Suprapubic skin (tissue), 4 donors: ENCODE results near the gene ADGRA1.

Source experiments
- POLR2A ChIP-seq, 2 donors: fragments of 450-650 bp; IDR thresholded peaks; one replicate each; pipeline ENCODE4 v1.6.1; 2017; ENCODE audit warnings: antibody characterized with exemption in 2 of 2, mild to moderate bottlenecking in 2 of 2, moderate library complexity in 2 of 2
- POLR2AphosphoS5 ChIP-seq, 3 donors: sonication (generic); formaldehyde crosslinking; IDR thresholded peaks; one replicate each; pipeline ENCODE4 v1.6.1; 2017; ENCODE audit warnings: antibody characterized with exemption in 3 of 3
- TF ChIP-seq, protein P1 (sequence below), 2 donors: fragments of 200-600 bp in 1 of 2; fragments of 450-650 bp in 1 of 2; sonication (generic) in 1 of 2; IDR thresholded peaks; one replicate each; pipeline ENCODE4 v1.5.1; 2016 to 2019; ENCODE audit warnings: antibody characterized with exemption in 2 of 2, mild to moderate bottlenecking in 1 of 2, moderate library complexity in 1 of 2

DNA sequence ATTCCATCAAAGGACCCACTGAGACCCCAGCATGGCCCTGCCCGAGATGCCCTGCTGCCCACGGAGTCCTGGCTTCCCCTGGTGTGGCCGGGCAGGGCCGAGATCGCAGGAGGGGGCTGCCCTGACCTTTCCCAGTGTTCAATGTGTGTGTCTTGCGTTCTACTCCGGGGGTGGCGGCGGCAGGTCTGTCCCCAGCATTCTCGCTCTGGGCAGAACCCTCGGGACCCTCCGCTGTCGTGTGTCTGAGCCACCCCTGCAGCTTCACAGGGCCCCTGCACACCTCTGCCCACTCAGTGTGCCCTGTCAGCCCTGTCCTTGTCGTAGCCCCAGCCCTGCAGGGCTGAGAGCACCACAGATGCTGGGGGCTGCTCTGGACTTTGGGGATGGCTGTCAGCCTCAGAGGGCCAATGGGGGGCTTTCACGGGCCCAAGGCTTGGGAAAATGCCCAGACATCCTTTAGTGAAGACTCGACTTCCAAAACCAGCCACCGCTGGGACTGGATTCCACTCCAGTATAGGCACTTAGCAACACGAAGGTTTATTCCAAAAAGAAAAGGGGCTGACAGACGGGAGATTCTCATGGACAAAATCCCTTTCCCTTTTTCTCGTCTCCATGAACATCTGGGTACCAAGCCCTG, 42.3 kb downstream of the ADGRA1 start:
- TF ChIP-seq, protein P1, sequence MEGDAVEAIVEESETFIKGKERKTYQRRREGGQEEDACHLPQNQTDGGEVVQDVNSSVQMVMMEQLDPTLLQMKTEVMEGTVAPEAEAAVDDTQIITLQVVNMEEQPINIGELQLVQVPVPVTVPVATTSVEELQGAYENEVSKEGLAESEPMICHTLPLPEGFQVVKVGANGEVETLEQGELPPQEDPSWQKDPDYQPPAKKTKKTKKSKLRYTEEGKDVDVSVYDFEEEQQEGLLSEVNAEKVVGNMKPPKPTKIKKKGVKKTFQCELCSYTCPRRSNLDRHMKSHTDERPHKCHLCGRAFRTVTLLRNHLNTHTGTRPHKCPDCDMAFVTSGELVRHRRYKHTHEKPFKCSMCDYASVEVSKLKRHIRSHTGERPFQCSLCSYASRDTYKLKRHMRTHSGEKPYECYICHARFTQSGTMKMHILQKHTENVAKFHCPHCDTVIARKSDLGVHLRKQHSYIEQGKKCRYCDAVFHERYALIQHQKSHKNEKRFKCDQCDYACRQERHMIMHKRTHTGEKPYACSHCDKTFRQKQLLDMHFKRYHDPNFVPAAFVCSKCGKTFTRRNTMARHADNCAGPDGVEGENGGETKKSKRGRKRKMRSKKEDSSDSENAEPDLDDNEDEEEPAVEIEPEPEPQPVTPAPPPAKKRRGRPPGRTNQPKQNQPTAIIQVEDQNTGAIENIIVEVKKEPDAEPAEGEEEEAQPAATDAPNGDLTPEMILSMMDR (IDR thresholded peaks at IDR 0.05) = no peak
- TF ChIP-seq POLR2A (IDR thresholded peaks at IDR 0.05) (no peak), POLR2AphosphoS5 (IDR thresholded peaks at IDR 0.05) (no peak)
